HepG2 (cell line): ENCODE data around the gene TBC1D7. TPM values are rescaled to one million over a fixed set of nuclear protein-coding genes. Genes with fewer than 3 reads are reported as not detected.

ENCODE experiments used
- ATAC-seq: fragments of 200-7000 bp; cut with Tn5 transposase; 3 replicates; pipeline ENCODE4 v1.9.1; 2020; ENCODE audit warnings: mild to moderate bottlenecking, moderate library complexity
- BruUV-seq: library from RNA; stranded (reverse); fragments of 400-500 nt; replicated peaks from 2 replicates; lab custom pipeline; 2021; lab: Mats Ljungman, UMichigan
- CTCF ChIA-PET: fragments of 300-600 bp; formaldehyde crosslinking; extraction: SDS; loops from one replicate; lab custom pipeline; 2021; ENCODE audit warnings: low total read pairs, inconsistent platforms, low intra/inter-chr PET ratio; lab: Yijun Ruan, JAX
- POLR2A ChIA-PET: fragments of 350-600 bp; sonication (Branson Sonifier 250); formaldehyde crosslinking; loops from one replicate; lab custom pipeline; 2020; ENCODE audit warnings: antibody characterized with exemption, inconsistent platforms; lab: Yijun Ruan, JAX
- DNase-seq: peaks from one replicate; pipeline ENCODE4 v3.0.0-alpha.2; 2015; ENCODE audit warnings: low spot score
- FAIRE-seq: peaks from 3 replicates; lab custom pipeline; 2011; peaks lifted over from hg19 to GRCh38; lab: Jason Lieb, UNC
- H2AFZ ChIP-seq: one replicate; pipeline ENCODE4 v1.6.1; 2011; ENCODE audit warnings: low read length, inconsistent platforms
- H3K27ac ChIP-seq: fragments of 300-600 bp; 3 replicates; pipeline ENCODE4 v1.8.0; 2011; ENCODE audit warnings: mixed run types, mild to moderate bottlenecking, mixed read lengths, low read length, inconsistent platforms; ENCODE audit not compliant: insufficient read depth; ENCODE audit errors: extremely low read length
- H3K27me3 ChIP-seq, 2 experiments: fragments of 200-600 bp in 1 of 2; 2 replicates in 1 of 2; 3 replicates in 1 of 2; pipeline versions ENCODE4 v1.6.0 to v1.8.0; 2011; ENCODE audit warnings: low read length in 2 of 2, mild to moderate bottlenecking in 2 of 2, moderate library complexity in 2 of 2, inconsistent platforms in 1 of 2; ENCODE audit not compliant: insufficient read depth in 2 of 2, control insufficient read depth in 1 of 2
- H3K36me3 ChIP-seq, 2 experiments: fragments of 200-600 bp in 1 of 2; replicated peaks in 1 of 2; 2 replicates in 1 of 2; 3 replicates in 1 of 2; pipeline versions ENCODE4 v1.5.1 to v1.8.0; 2011; ENCODE audit warnings: low read length in 2 of 2, inconsistent platforms in 1 of 2; ENCODE audit not compliant: insufficient read depth in 2 of 2, control insufficient read depth in 1 of 2
- H3K4me1 ChIP-seq: 2 replicates; pipeline ENCODE4 v1.5.1; 2012; ENCODE audit warnings: low read length, inconsistent platforms; ENCODE audit not compliant: insufficient read depth
- H3K4me2 ChIP-seq: 2 replicates; pipeline ENCODE4 v1.6.0; 2011; ENCODE audit warnings: low read depth, low read length, inconsistent platforms
- H3K4me3 ChIP-seq, 3 experiments: fragments of 200-600 bp in 1 of 3; sonication (generic), shearing (Covaris generic) in 1 of 3; replicated peaks in 1 of 3; 2 replicates each; pipeline ENCODE4 v1.5.1; 2011 to 2016; ENCODE audit warnings: low read length in 3 of 3, inconsistent platforms in 2 of 3, low read depth in 2 of 3, mild to moderate bottlenecking in 2 of 3, control low read depth in 1 of 3, mixed read lengths in 1 of 3; ENCODE audit not compliant: insufficient read depth in 1 of 3
- H3K79me2 ChIP-seq: one replicate; pipeline ENCODE4 v1.6.1; 2011; ENCODE audit warnings: low read length, inconsistent platforms; ENCODE audit not compliant: insufficient read depth
- H3K9ac ChIP-seq: 2 replicates; pipeline ENCODE4 v1.6.0; 2011; ENCODE audit warnings: mild to moderate bottlenecking, low read depth, low read length, inconsistent platforms; ENCODE audit not compliant: insufficient read depth
- H3K9me3 ChIP-seq: 2 replicates; pipeline ENCODE4 v1.5.1; 2012; ENCODE audit warnings: mild to moderate bottlenecking, low read length
- H4K20me1 ChIP-seq: 2 replicates; pipeline ENCODE4 v1.6.0; 2011; ENCODE audit warnings: inconsistent platforms, mild to moderate bottlenecking, low read length, moderate library complexity; ENCODE audit not compliant: insufficient read depth
- BHLHE40 ChIP-seq: IDR thresholded peaks from 2 replicates; pipeline ENCODE4 v1.6.1; 2011; ENCODE audit warnings: low read length, improper control_type of control experiment
- HMGA1 ChIP-seq: sonication (generic); formaldehyde crosslinking; conservative IDR thresholded peaks from 2 replicates; pipeline ENCODE4 v1.4.0; 2020; ENCODE audit warnings: missing genetic modification reagents
- HNRNPUL1 ChIP-seq: fragments of 200-400 bp; formaldehyde crosslinking; IDR thresholded peaks from 2 replicates; pipeline ENCODE4 v1.6.1; 2017; ENCODE audit warnings: low read depth, mild to moderate bottlenecking, low read length, moderate library complexity
- HOXA9 ChIP-seq: sonication (generic); formaldehyde crosslinking; IDR thresholded peaks from 2 replicates; pipeline ENCODE4 v1.8.1; 2022; ENCODE audit warnings: missing genetic modification reagents, mild to moderate bottlenecking, moderate library complexity, borderline replicate concordance
- JUN ChIP-seq: sonication (generic); formaldehyde crosslinking; IDR thresholded peaks from 2 replicates; pipeline ENCODE4 v1.4.0; 2020; ENCODE audit warnings: mild to moderate bottlenecking, missing genetic modification reagents
- MNT ChIP-seq: fragments of 450-650 bp; IDR thresholded peaks from 2 replicates; pipeline ENCODE4 v1.6.1; 2016
- NCOA5 ChIP-seq: sonication (generic); formaldehyde crosslinking; IDR thresholded peaks from 2 replicates; pipeline ENCODE4 v1.4.0; 2020; ENCODE audit warnings: missing genetic modification reagents
- SALL2 ChIP-seq: sonication (generic); formaldehyde crosslinking; IDR thresholded peaks from 2 replicates; pipeline ENCODE4 v1.8.1; 2023; ENCODE audit warnings: mild to moderate bottlenecking, missing genetic modification reagents, inconsistent platforms
- TAF15 ChIP-seq: fragments of 200-400 bp; formaldehyde crosslinking; IDR thresholded peaks from one replicate; pipeline ENCODE4 v1.6.1; 2018; ENCODE audit warnings: mild to moderate bottlenecking, low read depth, low read length; ENCODE audit not compliant: poor library complexity, severe bottlenecking
- TCF12 ChIP-seq, 2 experiments: fragments of 450-650 bp in 1 of 2; sonication (generic) in 1 of 2; formaldehyde crosslinking in 1 of 2; IDR thresholded peaks; 2 replicates each; pipeline versions ENCODE4 v1.6.1 to v1.8.0; 2017 to 2022; ENCODE audit warnings: antibody characterized with exemption in 1 of 2, mild to moderate bottlenecking in 1 of 2, missing genetic modification reagents in 1 of 2, moderate library complexity in 1 of 2
- TMF1 ChIP-seq: sonication (generic); formaldehyde crosslinking; IDR thresholded peaks from 2 replicates; pipeline ENCODE4 v1.8.1; 2022; ENCODE audit warnings: low read depth, missing genetic modification reagents
- ZNF280D ChIP-seq: sonication (generic); formaldehyde crosslinking; IDR thresholded peaks from 2 replicates; pipeline ENCODE4 v1.5.1; 2020; ENCODE audit warnings: mild to moderate bottlenecking, missing genetic modification reagents
- ZNF546 ChIP-seq: sonication (generic); formaldehyde crosslinking; conservative IDR thresholded peaks from 2 replicates; pipeline ENCODE4 v1.8.1; 2023; ENCODE audit warnings: mild to moderate bottlenecking, missing genetic modification reagents
- ZNF747 ChIP-seq: sonication (generic); formaldehyde crosslinking; IDR thresholded peaks from 2 replicates; pipeline ENCODE4 v1.8.1; 2023; ENCODE audit warnings: missing genetic modification reagents, mild to moderate bottlenecking, borderline replicate concordance
- WGBS: methylation state at CpG from one replicate; pipeline ENCODE4 v1.1.6; 2017; ENCODE audit warnings: low lambda C conversion rate; 5-methylcytosine and 5-hydroxymethylcytosine counted together
- in situ Hi-C: cut with HindIII; loops from 2 replicates; pipeline ENCODE4 v1.10.0; 2017; ENCODE audit warnings: low pct_unique_long_range_greater_than_20kb; ENCODE audit not compliant: extremely low pct_ligation_motif_present
- intact Hi-C: fragments of 100-400 bp; cut with micrococcal nuclease; formaldehyde crosslinking; loops from one replicate; pipeline ENCODE4 v1.10.0; 2022; ENCODE audit not compliant: unreplicated experiment
- polyA plus RNA-seq, 8 experiments: library from polyadenylated mRNA; depleted of rRNA in 3 of 8; stranded (reverse) in 7 of 8; unstranded in 1 of 8; fragments of >200 nt; fragmentation: Illumina TruSeq in 4 of 8; extraction: Trizol in 4 of 8; gene quantifications; 2 replicates each; pipeline versions ENCODE4 v1.2.1 to v1.2.3, GENCODE V29; 2011 to 2016; ENCODE audit warnings: low read depth in 4 of 8, missing spikeins in 1 of 8, mixed read lengths in 1 of 8; ENCODE audit not compliant: insufficient read depth in 1 of 8
- total RNA-seq, 5 experiments: library from RNA; depleted of rRNA; stranded (reverse); fragments of >200 nt; fragmentation: Illumina TruSeq; extraction: Trizol; gene quantifications; 2 replicates each; pipeline ENCODE4 v1.2.3, GENCODE V29; 2016; ENCODE audit warnings: low read depth in 1 of 5
- TF ChIP-seq, protein P1 (sequence below): sonication (generic); formaldehyde crosslinking; IDR thresholded peaks from 2 replicates; pipeline ENCODE4 v1.8.1; 2023; ENCODE audit warnings: missing genetic modification reagents, mild to moderate bottlenecking, borderline replicate concordance

The TBC1D7 gene
- total and polyA plus RNA-seq, 2 of the 13 experiments (the other 11 are each of a cell fraction or from before 2014, with no cell fraction given): 23.3 to 30.8 TPM

DNA sequence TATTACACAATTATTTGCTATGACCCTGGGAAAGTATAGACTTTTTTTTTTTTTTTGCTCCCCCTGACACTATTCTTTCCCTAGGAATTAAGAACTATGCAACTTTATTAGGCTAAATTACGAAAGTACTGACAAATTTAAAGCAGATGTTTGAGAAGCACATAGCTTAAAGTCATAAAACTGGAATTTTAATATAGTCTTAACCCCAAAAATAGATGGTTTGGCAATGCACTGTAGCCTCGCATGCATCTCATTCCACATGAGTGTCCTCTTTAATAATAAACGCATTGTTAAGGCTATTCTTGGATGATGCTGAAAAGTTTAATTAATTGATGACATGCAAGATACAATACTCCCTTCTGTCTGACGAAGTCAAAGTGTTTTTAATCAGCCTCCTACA, 49.3 kb downstream of the TBC1D7 start:
- intact Hi-C loops: loop anchor here (1.0 kb wide), 1 partner anchor 84 kb away; no protein-coding TSS in a partner anchor
- Histone ChIP-seq H3K9me3 (no peaks in the 10 kb centered on the region), H4K20me1 (no peaks in the 10 kb centered on the region), H3K79me2 (no peaks in the 10 kb centered on the region), H3K4me2 (no peak overlapping the region), H3K27me3 (no peaks in the 10 kb centered on the region), H2AFZ (no peak overlapping the region), H3K4me3 (no peak overlapping the region), H3K36me3 (no peaks in the 10 kb centered on the region), H3K4me1 (peaks cover 18% of the 10 kb centered on the region), H3K9ac (no peak overlapping the region), H3K27ac (no peak overlapping the region)
- no TSS peak for BruUV-seq
- in situ Hi-C loops: no loop called here
- 57% methylated on average over 4 of the region's 4 CpGs for WGBS
- CTCF ChIA-PET: no interaction called here
- ATAC-seq (no peak), FAIRE-seq (no peak)
- TF ChIP-seq MNT (no peak), BHLHE40 (no peak), ZNF546 (CRISPR knock-in tag) (no peak), HNRNPUL1 (no peak), HMGA1 (CRISPR knock-in tag) (no peak), ZNF280D (CRISPR knock-in tag) (no peak), ZNF747 (CRISPR knock-in tag) (no peak), TAF15 (no peak), SALL2 (CRISPR knock-in tag) (no peak), TCF12 (IDR thresholded peaks at IDR 0.05) (no peak), TCF12 (CRISPR knock-in tag; IDR thresholded peaks at IDR 0.05) (no peak), JUN (CRISPR knock-in tag) (no peak), HOXA9 (CRISPR knock-in tag) (no peak), TMF1 (CRISPR knock-in tag) (no peak), NCOA5 (no peak)
- TF ChIP-seq, protein P1, sequence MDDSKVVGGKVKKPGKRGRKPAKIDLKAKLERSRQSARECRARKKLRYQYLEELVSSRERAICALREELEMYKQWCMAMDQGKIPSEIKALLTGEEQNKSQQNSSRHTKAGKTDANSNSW (CRISPR knock-in tag): no peak
- TF ChIP-seq, all 625 proteins: peak for 0
- no peak for DNase-seq
- POLR2A ChIA-PET: no interaction called here
